Endothelial cell (in vitro differentiated cells): ENCODE data around the gene ZNF618. TPM values are rescaled to one million over a fixed set of nuclear protein-coding genes. Genes with fewer than 3 reads are reported as not detected.

Source experiments
- DNase-seq: peaks from one replicate; pipeline ENCODE4 v3.0.0; 2021; ENCODE audit warnings: low spot score
- H3K27ac Mint-ChIP-seq: one replicate; pipeline ENCODE4 v1.8.0; 2021; ENCODE audit warnings: mixed read lengths, inconsistent platforms; ENCODE audit not compliant: unreplicated experiment
- H3K27me3 Mint-ChIP-seq: one replicate; pipeline ENCODE4 v1.8.0; 2021; ENCODE audit warnings: mild to moderate bottlenecking, moderate library complexity, mixed read lengths, inconsistent platforms; ENCODE audit not compliant: unreplicated experiment
- H3K36me3 Mint-ChIP-seq: one replicate; pipeline ENCODE4 v1.8.0; 2021; ENCODE audit warnings: mild to moderate bottlenecking, low read depth, mixed read lengths, inconsistent platforms; ENCODE audit not compliant: unreplicated experiment
- H3K4me1 Mint-ChIP-seq: one replicate; pipeline ENCODE4 v1.8.0; 2021; ENCODE audit warnings: mild to moderate bottlenecking, mixed read lengths, inconsistent platforms; ENCODE audit not compliant: unreplicated experiment
- H3K4me3 Mint-ChIP-seq: one replicate; pipeline ENCODE4 v1.8.0; 2021; ENCODE audit warnings: mild to moderate bottlenecking, mixed read lengths, inconsistent platforms; ENCODE audit not compliant: unreplicated experiment
- H3K9me3 Mint-ChIP-seq: one replicate; pipeline ENCODE4 v1.8.0; 2021; ENCODE audit warnings: mixed read lengths, inconsistent platforms; ENCODE audit not compliant: unreplicated experiment
- CTCF ChIP-seq: fragments of 200-600 bp; sonication (generic); IDR thresholded peaks from one replicate; pipeline ENCODE4 v1.5.0; 2021; ENCODE audit warnings: antibody characterized with exemption; ENCODE audit not compliant: unreplicated experiment
- total RNA-seq: library from RNA; stranded (reverse); fragmentation: NEBNext Ultra II Directional; extraction: Animal tissue kit (Norgen Biotek cat#: 25700); gene quantifications from one replicate; pipeline ENCODE4 v1.2.1, GENCODE V29; 2021; ENCODE audit not compliant: unreplicated experiment

Gene ZNF618
- total RNA-seq, 1 donor from 2014 or later = 35.0 TPM

GRCh38 chr9:113844466-113844865, 31.6 kb upstream of the ZNF618 start:
- H3K4me1 Mint-ChIP-seq = no peaks in the 10 kb centered on the region
- TF ChIP-seq CTCF = no peak
- no peaks in the 10 kb centered on the region for H3K36me3 Mint-ChIP-seq
- H3K9me3 Mint-ChIP-seq = no peaks in the 10 kb centered on the region
- no peaks in the 10 kb centered on the region for H3K27me3 Mint-ChIP-seq
- H3K27ac Mint-ChIP-seq = no peak overlapping the region
- H3K4me3 Mint-ChIP-seq = no peak overlapping the region
- no peak for DNase-seq

GRCh38 chr9:113851359-113851758, 24.8 kb upstream of the ZNF618 start:
- Mint-ChIP-seq H3K27ac (no peak overlapping the region), H3K27me3 (no peaks in the 10 kb centered on the region), H3K9me3 (no peaks in the 10 kb centered on the region), H3K4me1 (no peaks in the 10 kb centered on the region), H3K4me3 (no peak overlapping the region), H3K36me3 (no peaks in the 10 kb centered on the region)
- no peak for DNase-seq
- no peak for TF ChIP-seq CTCF

DNA sequence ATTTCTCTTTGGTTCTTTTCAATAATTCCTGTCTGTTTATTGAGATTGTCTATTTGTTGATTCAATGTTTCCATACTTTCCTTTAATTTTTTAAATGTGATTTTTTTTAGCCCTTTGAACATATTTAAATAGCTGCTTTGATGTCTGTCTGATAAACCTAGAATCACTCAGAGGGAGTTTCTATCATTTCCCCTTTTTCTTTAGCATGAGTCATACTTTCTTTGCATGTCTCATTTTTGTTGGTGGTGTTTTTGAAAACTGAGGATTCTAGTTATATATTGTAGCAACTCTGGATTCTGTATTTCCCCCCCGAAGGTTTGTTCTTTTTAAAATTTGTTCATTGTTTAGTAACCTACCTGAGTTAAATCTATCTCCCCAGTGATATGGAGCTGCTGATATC, 24.2 kb upstream of the ZNF618 start:
- no peak overlapping the region for H3K27ac Mint-ChIP-seq
- H3K27me3 Mint-ChIP-seq = no peaks in the 10 kb centered on the region
- H3K36me3 Mint-ChIP-seq = no peaks in the 10 kb centered on the region
- no peaks in the 10 kb centered on the region for H3K9me3 Mint-ChIP-seq
- no peak overlapping the region for H3K4me3 Mint-ChIP-seq
- no peaks in the 10 kb centered on the region for H3K4me1 Mint-ChIP-seq
- DNase-seq = no peak
- TF ChIP-seq CTCF = no peak

DNA sequence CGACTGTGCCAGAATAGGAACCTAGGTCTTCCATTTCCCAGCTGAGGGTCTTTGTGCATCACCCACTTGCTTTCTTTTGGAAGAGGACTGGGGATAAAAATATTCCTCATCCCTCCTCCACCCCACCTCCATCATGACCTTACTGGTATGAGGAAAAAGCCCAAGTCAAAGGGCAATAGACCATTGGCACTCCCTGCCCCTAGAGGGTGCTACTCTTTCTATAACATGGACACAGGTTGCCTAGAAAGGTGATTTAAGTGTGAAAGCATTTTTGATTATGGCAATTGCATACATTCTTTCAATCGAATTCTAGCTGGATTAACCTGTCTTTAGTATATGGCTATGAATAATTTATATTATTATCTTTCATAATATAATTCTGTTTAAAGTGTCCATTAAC, 22.8 kb upstream of the ZNF618 start:
- no peak for DNase-seq
- Mint-ChIP-seq H3K4me3 (no peak overlapping the region), H3K27ac (no peak overlapping the region)

DNA sequence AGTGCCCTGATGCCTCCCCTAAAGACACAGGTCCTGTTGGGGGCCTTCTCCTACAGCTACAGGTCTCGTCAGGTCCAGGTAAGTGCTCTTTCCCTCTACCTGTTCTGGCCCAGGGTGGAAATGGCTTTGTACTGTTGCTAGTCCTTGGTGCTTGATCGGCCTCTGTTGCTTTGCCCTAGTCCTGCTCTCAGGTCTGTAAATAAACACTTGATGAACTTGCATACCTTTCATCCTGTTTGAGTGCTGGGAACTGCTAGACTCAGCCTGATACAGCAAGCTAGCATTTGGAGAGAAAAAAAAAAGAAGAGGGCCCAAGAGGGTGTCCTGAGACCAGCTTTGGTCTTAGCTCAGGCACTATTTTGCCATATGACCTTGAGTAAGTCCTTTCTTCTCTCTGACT, 21.8 kb upstream of the ZNF618 start:
- Mint-ChIP-seq H3K27me3 (no peaks in the 10 kb centered on the region), H3K4me1 (no peaks in the 10 kb centered on the region), H3K36me3 (no peaks in the 10 kb centered on the region), H3K27ac (no peak overlapping the region), H3K4me3 (no peak overlapping the region), H3K9me3 (no peaks in the 10 kb centered on the region)
- DNase-seq = no peak
- TF ChIP-seq CTCF = no peak

More for the DNA sequence above, 22.8 kb upstream of the ZNF618 start:
- no peaks in the 10 kb centered on the region for H3K27me3 Mint-ChIP-seq
- TF ChIP-seq CTCF = no peak
- H3K4me1 Mint-ChIP-seq = no peaks in the 10 kb centered on the region
- no peaks in the 10 kb centered on the region for H3K9me3 Mint-ChIP-seq
- H3K36me3 Mint-ChIP-seq = no peaks in the 10 kb centered on the region
